SK-N-MC (cell line): ENCODE measurements around the gene VPS8.

Source experiments
- EZH2 ChIP-seq: fragments of 200-600 bp; sonication (generic); IDR thresholded peaks from one replicate; pipeline ENCODE4 v1.6.1; 2017; ENCODE audit warnings: antibody characterized with exemption
- POLR2AphosphoS5 ChIP-seq: IDR thresholded peaks from 2 replicates; pipeline ENCODE4 v1.6.1; 2012; ENCODE audit warnings: mild to moderate bottlenecking, low read depth, low read length, borderline replicate concordance

DNA sequence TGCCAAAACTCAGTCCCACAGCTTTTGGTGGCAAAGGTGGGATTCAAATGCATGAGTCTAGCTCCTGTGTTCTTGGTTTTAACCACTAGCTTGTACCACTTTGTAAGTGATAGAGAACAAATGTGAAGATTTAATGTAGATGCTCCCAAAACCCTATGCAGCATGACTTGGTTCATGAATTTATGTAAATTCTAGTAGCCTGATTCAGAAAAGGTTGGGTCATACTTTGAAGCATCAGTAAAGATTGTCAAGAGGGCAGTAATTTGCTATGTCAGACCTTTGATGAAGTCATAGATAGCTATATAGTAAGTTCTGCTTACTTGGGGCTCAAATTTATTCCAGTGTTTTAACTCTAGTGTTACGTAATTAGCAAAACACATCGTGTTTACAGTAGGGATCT lies 75.6 kb downstream of the VPS8 start:
- TF ChIP-seq POLR2AphosphoS5 (no peak), EZH2 (no peak)
